Ammon's horn (tissue), 1 donor: ENCODE data around the gene IGSF11.
"Not testable (repeated sequence)": the region's sequence is repeated elsewhere in the genome, so short reads cannot be mapped to it uniquely, and the experiment has no call there.

Source experiments
- DNase-seq: peaks from one replicate; pipeline ENCODE4 v3.0.0-alpha.2; 2016; ENCODE audit warnings: low spot score

Gene IGSF11, protein sequence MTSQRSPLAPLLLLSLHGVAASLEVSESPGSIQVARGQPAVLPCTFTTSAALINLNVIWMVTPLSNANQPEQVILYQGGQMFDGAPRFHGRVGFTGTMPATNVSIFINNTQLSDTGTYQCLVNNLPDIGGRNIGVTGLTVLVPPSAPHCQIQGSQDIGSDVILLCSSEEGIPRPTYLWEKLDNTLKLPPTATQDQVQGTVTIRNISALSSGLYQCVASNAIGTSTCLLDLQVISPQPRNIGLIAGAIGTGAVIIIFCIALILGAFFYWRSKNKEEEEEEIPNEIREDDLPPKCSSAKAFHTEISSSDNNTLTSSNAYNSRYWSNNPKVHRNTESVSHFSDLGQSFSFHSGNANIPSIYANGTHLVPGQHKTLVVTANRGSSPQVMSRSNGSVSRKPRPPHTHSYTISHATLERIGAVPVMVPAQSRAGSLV

DNA sequence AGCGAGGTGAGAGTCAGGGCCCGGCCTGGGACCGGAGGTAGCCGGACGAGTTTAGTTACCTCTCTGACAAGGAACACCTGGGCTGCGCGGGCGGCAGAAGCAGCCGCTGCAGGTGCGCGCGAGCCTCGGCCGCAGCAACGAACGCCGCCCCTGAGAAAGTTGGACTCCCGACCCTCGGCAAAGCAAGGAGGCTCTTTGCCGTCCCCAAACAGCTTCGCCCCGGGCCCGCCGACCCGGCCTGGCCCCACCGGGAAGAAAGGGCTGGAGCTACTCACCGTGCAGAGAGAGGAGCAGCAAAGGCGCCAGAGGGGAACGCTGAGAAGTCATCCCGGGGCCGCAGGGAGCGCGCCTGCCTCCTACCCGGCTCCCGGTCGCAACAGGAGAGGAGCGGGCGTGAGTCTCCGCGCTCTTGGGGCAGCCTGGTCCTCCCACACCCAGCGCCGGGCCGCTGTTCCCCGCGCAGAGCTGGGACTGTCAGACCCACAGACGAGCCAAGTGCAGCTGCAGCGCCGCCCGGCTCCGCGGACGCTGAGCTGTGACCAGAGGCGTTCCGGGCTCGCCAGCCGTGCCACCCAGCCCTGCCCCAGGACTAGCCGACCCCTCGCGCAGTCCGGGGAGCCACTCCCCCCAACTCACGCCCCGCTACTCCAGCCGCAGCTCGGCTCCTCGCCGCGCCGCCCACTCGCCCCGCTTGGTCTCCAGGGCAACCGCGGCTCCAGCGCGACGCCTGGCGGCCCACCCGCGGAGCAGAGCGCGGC is at the start of gene IGSF11:
IGSF11 (minus strand) TSS at position 591 of the 758 bp plus-strand sequence; CDS start at position 327, 264 bp downstream.
- DNase-seq = peak; percentile 95

DNA sequence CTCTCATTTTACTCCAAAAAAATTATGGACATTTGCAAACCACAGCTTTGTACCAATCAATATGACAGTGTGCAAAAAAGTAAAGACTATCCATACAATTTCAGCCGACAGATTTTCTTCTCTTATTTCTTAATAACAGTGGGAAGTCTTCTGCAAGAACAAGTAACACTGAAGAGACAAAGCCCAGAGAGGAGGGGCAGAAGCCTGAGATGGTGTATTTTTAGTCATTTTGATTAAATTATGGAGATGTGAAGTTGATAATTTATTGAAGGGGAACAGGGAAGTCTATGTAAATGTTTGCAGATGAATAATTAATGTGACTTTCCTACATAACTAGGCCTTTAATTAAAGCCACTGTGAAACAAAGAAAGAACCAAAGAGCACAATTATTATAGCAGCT is 45.7 kb upstream of the IGSF11 start:
- DNase-seq = no peak

DNA sequence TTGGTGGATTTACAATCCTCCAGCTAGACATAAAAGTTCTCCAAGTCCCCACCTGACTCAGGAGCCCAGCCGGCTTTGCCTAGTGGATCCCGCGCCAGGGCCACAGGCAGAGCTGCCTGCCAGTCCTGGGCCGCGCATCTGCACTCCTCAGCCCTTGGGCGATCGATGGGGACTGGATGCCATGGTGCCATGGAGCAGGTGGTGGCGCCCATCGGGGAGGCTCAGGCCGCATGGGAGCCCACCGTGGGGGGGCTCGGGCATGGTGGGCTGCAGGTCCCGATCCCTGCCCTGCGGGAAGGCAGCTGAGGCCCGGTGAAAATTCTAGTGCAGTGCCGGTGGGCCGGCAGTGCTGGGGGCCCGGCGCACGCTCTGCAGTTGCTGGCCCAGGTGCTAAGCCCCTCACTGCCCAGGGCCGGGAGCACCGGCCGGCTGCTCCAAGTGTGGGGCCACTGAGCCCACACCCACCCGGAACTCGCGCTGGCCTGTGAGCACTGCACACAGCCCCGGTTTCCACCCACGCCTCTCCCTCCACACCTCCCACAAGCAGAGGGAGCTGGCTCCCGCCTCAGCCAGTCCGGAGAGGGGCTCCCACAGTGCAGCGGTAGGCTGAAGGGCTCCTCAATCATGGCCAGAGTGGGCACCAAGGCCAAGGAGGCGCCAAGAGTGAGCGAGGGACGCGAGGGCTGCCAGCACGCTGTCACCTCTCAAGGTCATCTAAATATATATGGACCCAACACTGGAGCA is 38.8 kb upstream of the IGSF11 start:
- DNase-seq = no peak

DNA sequence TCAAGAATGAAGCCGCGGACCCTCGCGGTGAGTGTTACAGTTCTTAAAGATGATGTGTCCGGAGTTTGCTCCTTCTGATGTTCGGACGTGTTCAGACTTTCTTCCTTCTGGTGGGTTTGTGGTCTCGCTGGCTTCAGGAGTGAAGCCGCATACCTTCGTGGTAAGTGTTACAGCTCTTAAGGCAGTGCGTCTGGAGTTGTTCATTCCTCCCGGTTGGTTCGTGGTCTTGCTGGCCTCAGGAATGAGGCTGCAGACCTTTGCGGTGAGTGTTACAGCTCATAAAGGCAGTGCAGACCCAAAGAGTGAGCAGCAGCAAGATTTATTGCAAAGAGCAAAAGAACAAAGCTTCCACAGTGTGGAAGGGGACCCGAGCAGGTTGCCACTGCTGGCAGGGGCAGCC is 37.8 kb upstream of the IGSF11 start:
- not testable (repeated sequence) for DNase-seq

DNA sequence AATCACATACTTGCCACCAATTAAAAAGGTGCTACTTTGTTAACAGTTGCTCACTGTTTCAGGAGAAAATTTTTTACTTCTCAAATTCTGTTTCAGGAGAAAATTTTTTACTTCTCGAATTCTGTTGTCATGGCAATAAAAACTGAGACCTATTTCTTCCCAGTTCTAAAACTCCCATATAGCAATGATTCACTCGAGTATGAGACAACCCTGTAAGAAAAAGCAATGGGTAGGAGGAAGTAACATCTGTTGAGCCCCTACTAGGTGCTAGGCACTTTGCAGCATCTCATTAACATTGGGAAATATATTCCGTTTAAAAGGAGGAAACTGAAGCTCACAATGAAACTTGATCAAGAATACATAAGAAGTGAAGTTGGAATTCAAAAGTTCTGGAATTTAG is 35.1 kb upstream of the IGSF11 start:
- peak; percentile 5 for DNase-seq

DNA sequence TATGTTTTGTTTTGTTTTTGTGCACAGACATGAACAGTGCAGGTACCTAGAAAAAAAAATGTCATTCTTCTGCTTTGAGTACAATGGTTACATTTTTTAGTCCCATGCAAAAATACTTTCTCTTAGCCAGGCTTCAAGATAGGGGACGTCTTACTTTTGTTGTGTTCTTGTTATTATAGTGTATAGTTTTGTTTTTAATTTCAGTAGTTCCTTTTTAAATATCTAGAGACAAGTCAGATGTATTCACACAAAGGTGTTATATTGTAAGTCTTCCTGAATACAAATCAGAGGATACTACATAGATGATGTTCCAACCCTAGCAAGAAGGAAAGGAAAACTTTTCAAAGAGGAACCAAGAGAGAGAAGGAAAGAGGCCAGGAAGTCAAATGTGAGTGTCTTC is 28.8 kb upstream of the IGSF11 start:
- no peak for DNase-seq

DNA sequence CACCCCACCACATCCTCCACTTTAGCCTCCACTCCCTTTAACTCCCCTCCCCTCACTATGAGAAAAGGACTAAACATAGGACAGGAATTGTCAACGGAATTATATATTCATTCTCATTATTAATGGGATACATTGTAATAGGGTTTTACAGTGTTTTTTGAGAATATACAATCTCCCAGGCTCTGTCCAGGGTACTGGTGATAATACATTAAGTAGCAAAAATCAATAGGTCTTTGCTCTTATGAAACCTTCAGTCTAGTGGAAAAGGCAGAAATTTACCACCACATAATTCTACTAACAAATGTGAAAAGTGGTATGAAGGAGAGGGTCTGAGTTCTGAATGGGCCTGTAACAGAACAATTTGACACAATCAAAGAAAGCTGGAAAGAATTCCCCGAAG is 28.2 kb upstream of the IGSF11 start:
- no peak for DNase-seq

DNA sequence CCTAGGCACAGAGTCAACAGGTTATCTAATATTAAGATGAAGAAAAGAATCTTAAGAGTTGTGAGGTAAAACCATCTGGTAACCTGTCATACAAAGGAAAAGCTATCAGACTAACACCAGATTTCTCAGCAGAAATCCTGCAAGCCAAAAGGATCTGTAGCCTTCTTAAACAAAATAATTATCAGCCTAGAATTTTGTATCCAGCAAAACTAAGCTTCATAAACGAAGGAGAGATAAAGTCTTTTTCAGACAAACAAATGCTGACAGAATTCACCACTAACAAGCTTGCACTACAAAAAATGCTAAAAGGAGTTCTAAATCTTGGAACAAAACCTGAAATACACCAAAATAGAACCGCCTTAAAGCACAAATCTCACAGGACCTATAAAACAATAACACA is 9.9 kb upstream of the IGSF11 start:
- DNase-seq = no peak

DNA sequence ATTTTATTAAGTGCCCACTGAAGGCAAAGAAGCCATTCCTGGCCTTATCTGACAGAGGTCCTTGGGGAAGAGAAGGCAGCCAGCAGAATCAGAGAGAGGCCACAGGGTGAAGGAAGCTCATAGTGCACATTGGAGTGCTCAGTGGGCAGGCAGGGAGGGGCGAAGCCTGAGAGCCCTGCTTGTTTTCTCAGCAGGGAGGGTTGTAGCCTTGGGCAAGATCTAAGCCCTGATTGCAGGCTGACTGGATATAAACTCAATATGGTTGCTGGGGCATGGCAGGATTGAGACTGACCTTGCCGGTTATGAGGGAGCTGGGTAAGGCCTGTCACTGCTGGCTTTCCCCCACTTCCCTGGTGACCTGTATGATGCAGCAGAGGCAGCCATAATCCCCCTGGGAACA is 7.5 kb upstream of the IGSF11 start:
- DNase-seq = no peak

DNA sequence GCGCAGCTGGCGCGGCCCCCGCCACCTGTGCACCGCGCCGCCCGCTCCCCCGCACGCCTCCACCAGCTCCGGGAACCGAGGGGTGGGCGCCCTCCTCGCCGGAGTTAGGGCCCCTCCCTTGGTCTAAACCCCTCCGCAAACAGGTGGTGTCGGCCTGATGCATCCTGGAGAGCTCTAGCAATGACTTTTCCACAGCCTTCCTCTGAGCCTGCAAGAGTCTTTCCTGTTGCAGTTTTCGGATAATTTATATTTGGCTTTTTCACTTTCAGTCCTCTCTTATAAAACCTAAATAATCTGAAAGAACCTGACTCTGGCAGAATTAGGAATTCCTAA is 334 bp upstream of the IGSF11 start:
- no peak for DNase-seq

DNA sequence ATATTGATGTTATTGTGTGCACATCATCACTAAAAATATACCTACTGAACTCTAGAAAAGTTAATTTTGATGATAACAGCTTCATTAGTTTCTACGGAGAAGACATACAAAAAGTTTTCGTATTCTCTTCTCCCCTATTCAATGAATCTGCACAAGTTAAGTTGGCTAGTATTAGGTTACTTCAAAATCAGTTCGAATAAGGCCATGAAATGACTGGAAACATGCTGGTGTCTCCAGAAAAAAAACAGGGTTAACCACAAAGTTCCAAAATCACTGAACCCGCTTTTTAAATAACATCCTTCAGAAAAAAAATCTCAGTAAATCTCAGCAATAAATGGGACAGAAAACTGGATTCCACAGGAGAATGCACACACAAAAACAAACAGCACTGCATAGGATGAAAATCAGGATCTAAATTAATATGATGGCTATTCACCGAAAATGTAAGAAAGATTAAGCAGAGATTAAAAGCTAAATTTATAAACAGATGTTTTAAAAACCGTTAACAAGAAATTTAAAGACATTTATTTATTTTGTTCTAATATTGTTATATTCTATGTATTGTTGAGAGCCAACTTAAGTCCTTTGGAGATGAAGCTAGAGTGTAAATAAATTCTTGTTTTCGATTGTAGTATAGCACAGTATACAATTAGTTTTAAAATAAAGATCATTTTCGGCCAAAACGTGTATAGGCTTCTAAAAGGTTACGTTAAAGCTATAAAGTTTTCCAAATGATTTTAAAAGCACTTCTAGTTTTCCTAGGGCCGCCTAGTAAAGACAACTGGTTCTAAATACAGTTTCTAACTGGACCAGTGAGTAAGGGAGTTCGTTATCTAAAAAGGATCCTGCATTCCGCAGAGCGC is 1.0 kb downstream of the IGSF11 start:
- no peak for DNase-seq

DNA sequence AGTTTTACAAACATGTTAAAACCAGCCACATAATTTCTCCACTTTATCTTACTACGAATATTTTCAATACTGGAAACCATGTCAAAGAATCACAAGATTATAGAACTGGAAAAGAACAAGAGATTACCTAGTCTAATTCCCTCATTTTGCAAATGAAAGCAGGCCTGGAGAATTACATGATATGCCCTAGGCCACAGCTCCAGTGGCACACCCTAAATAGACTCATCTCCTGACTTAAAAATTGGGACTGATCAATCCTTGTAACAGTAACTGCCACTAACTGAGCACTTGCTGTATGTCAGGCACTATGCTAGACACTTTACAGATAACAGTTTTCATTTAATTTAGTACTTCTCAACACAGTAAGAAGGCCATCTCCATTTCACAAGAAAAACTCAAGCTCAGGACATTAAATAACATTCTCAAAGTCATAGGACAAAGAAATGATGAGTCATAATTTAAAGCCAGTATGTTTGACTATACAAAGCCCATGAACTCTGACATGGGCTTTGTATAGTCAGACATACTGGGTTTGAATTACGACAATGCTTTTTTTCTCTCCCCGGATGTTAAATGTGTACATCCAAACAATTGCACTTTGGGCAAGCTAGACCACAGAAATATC is 9.4 kb downstream of the IGSF11 start:
- DNase-seq = no peak

DNA sequence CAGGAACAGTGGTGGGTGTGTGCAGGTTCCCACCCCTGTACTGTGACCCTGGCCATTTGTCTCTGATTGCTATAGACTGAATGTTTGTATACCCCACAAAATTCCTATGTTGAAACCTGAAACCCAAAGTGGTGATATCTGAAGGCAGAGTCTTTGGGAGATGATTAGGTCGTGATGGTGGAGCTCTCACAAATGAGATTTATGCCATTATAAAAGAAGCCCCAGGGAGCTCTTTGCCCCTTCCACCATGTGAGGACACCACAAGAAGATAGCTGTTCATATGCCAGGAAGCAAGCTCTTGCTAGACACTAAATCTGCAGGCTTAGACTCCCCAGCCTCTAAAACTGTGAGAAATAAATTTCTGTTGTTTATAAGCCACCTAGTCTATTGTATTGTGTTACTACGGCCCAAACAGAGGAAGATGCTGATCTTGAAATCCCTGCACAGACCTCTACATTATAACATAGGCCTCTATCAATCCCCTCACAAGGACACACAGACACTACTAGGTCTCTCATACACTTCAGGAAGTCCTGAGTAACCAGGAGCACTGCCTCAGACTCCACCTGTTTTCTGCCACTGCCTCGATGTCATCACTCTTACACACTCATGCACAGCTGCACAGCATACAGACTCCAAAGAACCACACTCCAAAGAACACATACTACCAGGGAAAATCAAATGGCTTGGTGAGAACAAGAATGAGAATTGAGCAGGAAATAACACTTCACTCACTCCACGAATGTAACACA is 14.7 kb downstream of the IGSF11 start:
- no peak for DNase-seq

DNA sequence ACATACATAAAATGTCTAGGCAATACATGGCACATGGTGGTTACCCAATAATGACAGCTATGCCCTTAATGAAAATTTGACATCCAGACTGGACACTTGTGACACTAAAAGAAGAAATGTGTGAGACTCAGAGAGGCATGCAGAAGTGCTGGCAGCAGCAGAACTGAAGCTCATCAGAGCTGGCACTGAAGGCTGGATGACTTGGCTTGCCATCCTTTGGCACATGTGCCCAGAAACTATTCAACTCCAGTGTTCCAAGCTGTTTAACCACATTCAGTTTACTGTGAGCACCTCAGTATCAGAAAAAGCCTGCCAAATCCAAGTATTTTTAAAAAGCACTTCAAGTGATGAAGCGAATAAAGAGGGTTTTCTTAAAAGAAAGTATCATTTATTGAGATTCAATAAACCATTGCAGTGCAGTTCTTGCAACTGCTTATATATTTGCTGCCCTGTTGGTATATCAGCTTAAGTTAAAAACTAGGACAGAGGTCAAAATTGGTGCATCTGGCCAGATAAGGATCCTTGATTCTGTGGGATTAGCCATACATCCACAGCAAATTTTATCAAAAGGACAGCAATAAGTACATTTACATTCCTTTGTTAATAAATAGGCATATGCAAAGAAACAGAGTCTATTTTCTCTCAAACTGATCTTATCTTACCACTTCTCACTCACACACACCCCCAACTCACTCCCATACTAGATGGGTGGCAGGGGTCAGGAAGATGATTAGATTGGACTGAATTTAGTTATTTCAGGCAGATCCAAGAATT is 15.8 kb downstream of the IGSF11 start:
- DNase-seq = peak; percentile 91

DNA sequence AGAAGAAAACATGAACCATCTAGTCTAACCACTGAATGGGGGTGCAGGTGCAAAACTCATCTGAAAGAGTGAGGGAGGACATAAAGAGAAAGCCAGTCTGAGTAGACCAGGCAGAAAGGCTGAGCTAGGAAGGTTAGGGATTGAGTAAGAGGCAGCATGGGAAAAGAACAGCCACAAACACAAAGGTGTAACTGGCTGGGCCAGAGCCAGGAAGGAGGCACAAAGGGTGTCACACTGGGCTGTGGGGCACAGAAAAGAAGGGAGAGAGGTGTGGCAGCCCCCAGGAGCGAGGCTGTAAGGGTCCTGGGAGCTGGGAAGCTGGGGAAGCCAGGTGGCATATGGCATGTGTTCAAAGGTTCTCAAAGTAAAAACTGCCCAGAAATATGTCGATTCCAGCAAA is 18.7 kb downstream of the IGSF11 start:
- no peak for DNase-seq

DNA sequence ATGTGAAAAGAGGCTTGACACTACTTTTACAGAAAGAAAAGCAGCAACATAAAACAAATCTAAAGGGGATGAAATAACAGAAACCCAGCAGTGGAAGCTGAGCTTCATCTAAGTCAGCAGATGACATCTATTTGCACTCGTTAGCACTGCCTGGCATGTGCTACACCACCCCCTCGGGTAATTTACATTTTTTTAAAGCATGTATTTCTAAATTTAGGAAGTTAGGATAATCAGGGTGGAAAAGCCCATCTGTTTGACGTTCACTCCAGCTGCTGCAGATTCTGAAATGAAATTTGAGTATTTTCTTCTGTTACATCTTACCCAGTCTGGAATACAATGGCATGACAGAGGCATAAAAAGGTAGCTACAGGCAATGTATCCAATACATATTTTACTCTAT is 20.7 kb downstream of the IGSF11 start:
- DNase-seq = peak; percentile 59

DNA sequence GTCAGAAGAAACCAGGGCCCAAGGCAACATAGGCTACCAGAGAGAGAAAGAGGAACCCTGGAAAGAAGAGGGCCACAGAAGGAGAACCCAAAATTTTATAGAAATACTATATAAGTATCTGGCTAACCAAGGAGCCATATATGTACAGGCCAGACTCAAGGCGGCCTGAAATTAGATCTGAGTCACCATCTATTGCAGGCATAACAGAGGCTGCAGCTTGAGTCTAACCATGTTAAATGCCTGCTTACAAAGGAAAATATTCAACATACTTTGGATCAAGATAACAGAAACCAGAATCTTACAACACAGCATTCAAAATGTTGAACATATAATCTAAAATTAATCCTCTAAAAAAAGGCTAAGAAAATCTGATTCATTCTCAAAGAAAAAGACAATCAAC is 23.1 kb downstream of the IGSF11 start:
- DNase-seq = no peak

DNA sequence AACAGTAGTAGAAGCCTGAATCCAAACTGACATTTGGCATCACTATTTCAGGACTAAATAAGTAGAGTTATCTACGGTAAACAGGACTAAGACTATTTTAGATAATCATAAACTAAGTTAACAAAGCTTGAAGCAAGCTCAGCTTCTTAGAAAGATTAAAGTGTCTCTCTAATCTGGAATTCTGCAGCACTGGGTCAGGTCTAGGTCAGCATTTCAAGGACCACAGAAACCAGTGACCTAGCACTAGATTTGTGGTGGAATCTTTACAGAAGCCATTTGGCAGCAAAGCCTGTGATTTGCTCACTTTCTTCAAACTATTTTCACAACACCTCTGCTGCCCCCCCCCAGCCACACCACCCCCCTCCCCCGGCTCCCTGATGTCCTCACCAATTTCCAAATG is 37.5 kb downstream of the IGSF11 start:
- DNase-seq = no peak

DNA sequence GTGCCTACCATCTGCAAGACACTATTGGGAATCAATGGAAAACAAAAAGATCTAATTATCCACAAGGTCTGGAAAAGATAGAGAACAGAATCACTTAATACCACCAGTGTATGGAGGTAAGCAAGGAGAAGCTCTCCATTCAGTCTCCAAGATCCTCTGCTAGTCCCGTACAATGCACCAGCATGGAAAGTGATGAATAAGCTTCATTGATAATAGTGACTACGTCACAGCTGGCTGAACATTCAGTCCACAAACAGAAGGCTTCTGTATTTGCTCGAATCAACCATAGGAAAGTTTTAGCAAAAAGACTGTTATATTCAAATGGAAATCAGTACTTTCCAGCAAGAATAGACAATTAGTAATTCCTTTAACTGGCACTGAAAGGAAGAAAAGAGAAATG is 42.9 kb downstream of the IGSF11 start:
- DNase-seq = peak; percentile 97
